ENCODE results near the gene SLAIN2. TPM values are rescaled to one million over a fixed set of nuclear protein-coding genes. Genes with fewer than 3 reads are reported as not detected.

The SLAIN2 gene
- total and polyA plus RNA-seq, 2 of the 4 experiments (the other 2 are of a cell fraction), result 23.3 to 53.0 TPM

DNA sequence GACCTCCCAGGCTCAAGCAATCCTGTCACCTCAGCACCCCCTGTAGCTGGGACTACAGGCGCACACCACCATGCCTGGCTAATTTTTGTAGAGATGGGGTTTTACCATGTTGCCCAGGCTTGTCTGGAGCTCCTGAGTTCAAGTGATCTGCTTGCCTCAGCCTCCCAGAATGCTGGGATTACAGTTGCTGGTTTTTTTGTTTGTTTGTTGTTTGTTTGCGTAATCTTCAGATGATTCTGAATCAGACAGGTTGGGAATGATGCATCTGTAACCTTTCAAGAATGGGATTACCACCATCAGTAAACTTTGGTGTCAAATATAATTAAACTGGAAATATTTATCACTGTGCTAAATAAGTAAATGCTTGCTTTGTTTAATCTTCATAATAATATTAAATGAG, 79.8 kb downstream of the SLAIN2 start:
- Histone ChIP-seq H3K4me3 (ENCODE audit: insufficient read depth, low read depth, low read length) (no peak overlapping the region), H2AFZ (replicated peaks; ENCODE audit: low read length, poor library complexity) (no peak overlapping the region), H3K4me2 (ENCODE audit: low read depth, low read length) (no peak overlapping the region), H3K27ac (ENCODE audit: insufficient read depth, low read length) (no peak overlapping the region), H3K27me3 (ENCODE audit: control insufficient read depth, insufficient read depth, low read length) (no peaks in the 10 kb centered on the region), H3K79me1 (ENCODE audit: low read depth in 1 of 2, low read length in 2 of 2) (peaks cover 4 to 9% of the 10 kb centered on the region in 2 experiments; a peak in 3 of 4 replicates), H2BK20ac (ENCODE audit: low read depth, low read length) (no peak overlapping the region), H3K18ac (ENCODE audit: low read depth, low read length) (no peak overlapping the region), H2BK5ac (ENCODE audit: low read depth, low read length, poor library complexity, severe bottlenecking) (no peak overlapping the region), H3K14ac (replicated peaks; ENCODE audit: low read depth, low read length) (no peak overlapping the region), H4K5ac (ENCODE audit: low read depth, low read length) (no peak overlapping the region), H4K20me1 (ENCODE audit: insufficient read depth, low read length) (0 out of 2 replicates have a peak, but pooled peaks cover 3% of the 10 kb centered on the region), H3K9me1 (ENCODE audit: insufficient read depth, low read length) (peaks cover 3% of the 10 kb centered on the region; the same call in 1 of the 2 replicates), H3K36me3 (ENCODE audit: control insufficient read depth, insufficient read depth, low read length) (peaks cover 12% of the 10 kb centered on the region), H2AK9ac (replicated peaks; ENCODE audit: low read depth, low read length, poor library complexity) (no peak overlapping the region), H3K9me3 (ENCODE audit: control insufficient read depth, insufficient read depth, low read length) (no peaks in the 10 kb centered on the region), H3K23ac (ENCODE audit: low read depth, low read length) (no peak overlapping the region), H2BK120ac (ENCODE audit: low read depth, low read length) (no peak overlapping the region), H2BK15ac (ENCODE audit: low read depth, low read length) (no peak overlapping the region), H2AK5ac (ENCODE audit: low read depth, low read length) (no peak overlapping the region), H3K4ac (ENCODE audit: low read depth, low read length) (no peak overlapping the region), H3K4me1 (ENCODE audit: control insufficient read depth, insufficient read depth, low read length) (no peaks in the 10 kb centered on the region), H3K56ac (ENCODE audit: extremely low read depth, insufficient read depth, low read length) (no peak overlapping the region), H3K9ac (ENCODE audit: low read depth, low read length) (no peak overlapping the region), H4K8ac (ENCODE audit: low read depth in 2 of 2, low read length in 2 of 2) (no peak overlapping the region), H4K91ac (ENCODE audit: insufficient read depth, low read depth, low read length) (no peak overlapping the region)
- no peak for DNase-seq
- no TSS peak for BruUV-seq (replicated peaks)
- ChIA-PET POLR2A (ENCODE audit: unreplicated experiment) (no interaction called here), CTCF (no interaction called here)
- intact Hi-C loops (cut with micrococcal nuclease), result no loop called here
- in situ Hi-C loops (cut with MboI; ENCODE audit: low sequenced_read_pairs), result no loop called here
- WGBS, 2 experiments (ENCODE audit: extremely low coverage in 2 of 2, insufficient read length in 1 of 2), result no CpG with 5 or more reads among the region's 2 CpGs
- no peak for ATAC-seq (ENCODE audit: low read depth)
- TF ChIP-seq CEBPB (IDR thresholded peaks at IDR 0.05; ENCODE audit: low read depth, low read length) (no peak), RAD21 (IDR thresholded peaks at IDR 0.05; ENCODE audit: low read length) (no peak), FOS (IDR thresholded peaks at IDR 0.05; ENCODE audit: low read depth, low read length) (no peak), MAZ (IDR thresholded peaks at IDR 0.05; ENCODE audit: borderline replicate concordance, low read depth, low read length) (no peak), NFE2L2 (IDR thresholded peaks at IDR 0.05; ENCODE audit: low read depth, low read length) (no peak), RCOR1 (IDR thresholded peaks at IDR 0.05; ENCODE audit: insufficient replicate concordance, low read length) (no peak), MXI1 (IDR thresholded peaks at IDR 0.05; ENCODE audit: borderline replicate concordance, low read depth, low read length) (no peak), POLR2A (IDR thresholded peaks at IDR 0.05; ENCODE audit: low read depth, low read length) (no peak)
- TF ChIP-seq, protein P1, sequence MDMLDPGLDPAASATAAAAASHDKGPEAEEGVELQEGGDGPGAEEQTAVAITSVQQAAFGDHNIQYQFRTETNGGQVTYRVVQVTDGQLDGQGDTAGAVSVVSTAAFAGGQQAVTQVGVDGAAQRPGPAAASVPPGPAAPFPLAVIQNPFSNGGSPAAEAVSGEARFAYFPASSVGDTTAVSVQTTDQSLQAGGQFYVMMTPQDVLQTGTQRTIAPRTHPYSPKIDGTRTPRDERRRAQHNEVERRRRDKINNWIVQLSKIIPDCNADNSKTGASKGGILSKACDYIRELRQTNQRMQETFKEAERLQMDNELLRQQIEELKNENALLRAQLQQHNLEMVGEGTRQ (IDR thresholded peaks at IDR 0.05; ENCODE audit: low read depth, low read length), result no peak
- TF ChIP-seq, protein P2, sequence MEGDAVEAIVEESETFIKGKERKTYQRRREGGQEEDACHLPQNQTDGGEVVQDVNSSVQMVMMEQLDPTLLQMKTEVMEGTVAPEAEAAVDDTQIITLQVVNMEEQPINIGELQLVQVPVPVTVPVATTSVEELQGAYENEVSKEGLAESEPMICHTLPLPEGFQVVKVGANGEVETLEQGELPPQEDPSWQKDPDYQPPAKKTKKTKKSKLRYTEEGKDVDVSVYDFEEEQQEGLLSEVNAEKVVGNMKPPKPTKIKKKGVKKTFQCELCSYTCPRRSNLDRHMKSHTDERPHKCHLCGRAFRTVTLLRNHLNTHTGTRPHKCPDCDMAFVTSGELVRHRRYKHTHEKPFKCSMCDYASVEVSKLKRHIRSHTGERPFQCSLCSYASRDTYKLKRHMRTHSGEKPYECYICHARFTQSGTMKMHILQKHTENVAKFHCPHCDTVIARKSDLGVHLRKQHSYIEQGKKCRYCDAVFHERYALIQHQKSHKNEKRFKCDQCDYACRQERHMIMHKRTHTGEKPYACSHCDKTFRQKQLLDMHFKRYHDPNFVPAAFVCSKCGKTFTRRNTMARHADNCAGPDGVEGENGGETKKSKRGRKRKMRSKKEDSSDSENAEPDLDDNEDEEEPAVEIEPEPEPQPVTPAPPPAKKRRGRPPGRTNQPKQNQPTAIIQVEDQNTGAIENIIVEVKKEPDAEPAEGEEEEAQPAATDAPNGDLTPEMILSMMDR (conservative IDR thresholded peaks at IDR 0.05; ENCODE audit: low read depth, low read length), result no peak
- TF ChIP-seq, protein P3, sequence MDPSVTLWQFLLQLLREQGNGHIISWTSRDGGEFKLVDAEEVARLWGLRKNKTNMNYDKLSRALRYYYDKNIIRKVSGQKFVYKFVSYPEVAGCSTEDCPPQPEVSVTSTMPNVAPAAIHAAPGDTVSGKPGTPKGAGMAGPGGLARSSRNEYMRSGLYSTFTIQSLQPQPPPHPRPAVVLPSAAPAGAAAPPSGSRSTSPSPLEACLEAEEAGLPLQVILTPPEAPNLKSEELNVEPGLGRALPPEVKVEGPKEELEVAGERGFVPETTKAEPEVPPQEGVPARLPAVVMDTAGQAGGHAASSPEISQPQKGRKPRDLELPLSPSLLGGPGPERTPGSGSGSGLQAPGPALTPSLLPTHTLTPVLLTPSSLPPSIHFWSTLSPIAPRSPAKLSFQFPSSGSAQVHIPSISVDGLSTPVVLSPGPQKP (IDR thresholded peaks at IDR 0.05; ENCODE audit: borderline replicate concordance, low read depth, low read length), result no peak
- dilution Hi-C loops (cut with HindIII; ENCODE audit: low sequenced_read_pairs, unreplicated experiment), result no loop called here
